Retinal pigment epithelial cell (primary cell): ENCODE measurements around the gene KRTAP9-2.
"Not testable (repeated sequence)": the region's sequence is repeated elsewhere in the genome, so short reads cannot be mapped to it uniquely, and the experiment has no call there.

Source experiments
- DNase-seq: peaks from one replicate; pipeline ENCODE4 v3.0.0-alpha.2; 2010; ENCODE audit warnings: low read depth
- H3K4me3 ChIP-seq: 2 replicates; pipeline ENCODE4 v1.5.1; 2011; ENCODE audit warnings: mild to moderate bottlenecking, low read length, control low read depth, moderate library complexity
- CTCF ChIP-seq: conservative IDR thresholded peaks from 2 replicates; pipeline ENCODE4 v1.5.1; 2011; ENCODE audit warnings: low read depth, low read length, control low read depth, inconsistent platforms

KRTAP9-2 gene

GRCh38 chr17:41226598-41227095 is at the start of gene KRTAP9-2:
Gene KRTAP9-2, plus strand, starts transcription at chr17:41226648. Its CDS starts 7 bp downstream, at chr17:41226655.
- not testable (repeated sequence) for DNase-seq, H3K4me3 ChIP-seq

- H3K4me3 ChIP-seq = no peak overlapping the region
- no peak for DNase-seq
- no peak for TF ChIP-seq CTCF
These were observed 49.6 kb upstream of the KRTAP9-2 start for GRCh38 chr17:41176744-41177387.

GRCh38 chr17:41177727-41178271 is 48.6 kb upstream of the KRTAP9-2 start, which contains the start of gene KRTAP4-2:
Gene KRTAP4-2, minus strand, starts transcription at chr17:41178221. Its CDS starts 57 bp downstream, at chr17:41178164.
- no peak within 1 kb of the TSS for H3K4me3 ChIP-seq
- no peak for DNase-seq
- no peak for TF ChIP-seq CTCF

GRCh38 chr17:41178341-41178740 is 48.1 kb upstream of the KRTAP9-2 start:
- DNase-seq = peak; percentile 2
- no peak for TF ChIP-seq CTCF
- H3K4me3 ChIP-seq = no peak overlapping the region

- DNase-seq = no peak
- no peak overlapping the region for H3K4me3 ChIP-seq
- TF ChIP-seq CTCF = no peak
These were observed 47.4 kb upstream of the KRTAP9-2 start for GRCh38 chr17:41178843-41179616.

GRCh38 chr17:41184480-41184961 is 41.9 kb upstream of the KRTAP9-2 start, which contains the start of gene KRTAP4-1:
Gene KRTAP4-1, minus strand, starts transcription at chr17:41184911. Its CDS starts 57 bp downstream, at chr17:41184854.
- TF ChIP-seq CTCF = no peak
- H3K4me3 ChIP-seq = no peak within 1 kb of the TSS
- DNase-seq = no peak

GRCh38 chr17:41185001-41185400 is 41.4 kb upstream of the KRTAP9-2 start:
- DNase-seq = no peak
- no peak for TF ChIP-seq CTCF
- no peak overlapping the region for H3K4me3 ChIP-seq
